ENCODE data around the gene CDK5.

The CDK5 gene

DNA sequence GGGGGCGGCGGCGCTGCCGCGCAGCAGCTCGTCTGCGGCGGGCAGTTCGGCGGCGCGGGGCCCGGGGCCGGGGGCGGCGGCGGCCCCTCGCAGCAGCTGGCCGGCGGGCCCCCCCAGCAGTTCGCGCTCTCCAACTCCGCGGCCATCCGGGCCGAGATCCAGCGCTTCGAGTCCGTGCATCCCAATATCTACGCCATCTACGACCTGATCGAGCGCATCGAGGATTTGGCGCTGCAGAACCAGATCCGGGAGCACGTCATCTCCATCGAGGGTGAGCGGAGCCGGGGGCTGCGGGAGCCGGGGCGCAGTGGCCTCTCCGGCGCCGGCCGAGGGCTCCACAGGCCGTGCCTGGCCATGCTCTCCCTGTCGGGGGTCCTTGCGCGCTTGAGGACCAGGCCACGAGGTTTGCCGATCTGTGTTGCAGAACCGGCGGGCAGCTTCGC lies 29.1 kb upstream of the CDK5 start:
- DNase-seq (ENCODE audit: low spot score): no peak

DNA sequence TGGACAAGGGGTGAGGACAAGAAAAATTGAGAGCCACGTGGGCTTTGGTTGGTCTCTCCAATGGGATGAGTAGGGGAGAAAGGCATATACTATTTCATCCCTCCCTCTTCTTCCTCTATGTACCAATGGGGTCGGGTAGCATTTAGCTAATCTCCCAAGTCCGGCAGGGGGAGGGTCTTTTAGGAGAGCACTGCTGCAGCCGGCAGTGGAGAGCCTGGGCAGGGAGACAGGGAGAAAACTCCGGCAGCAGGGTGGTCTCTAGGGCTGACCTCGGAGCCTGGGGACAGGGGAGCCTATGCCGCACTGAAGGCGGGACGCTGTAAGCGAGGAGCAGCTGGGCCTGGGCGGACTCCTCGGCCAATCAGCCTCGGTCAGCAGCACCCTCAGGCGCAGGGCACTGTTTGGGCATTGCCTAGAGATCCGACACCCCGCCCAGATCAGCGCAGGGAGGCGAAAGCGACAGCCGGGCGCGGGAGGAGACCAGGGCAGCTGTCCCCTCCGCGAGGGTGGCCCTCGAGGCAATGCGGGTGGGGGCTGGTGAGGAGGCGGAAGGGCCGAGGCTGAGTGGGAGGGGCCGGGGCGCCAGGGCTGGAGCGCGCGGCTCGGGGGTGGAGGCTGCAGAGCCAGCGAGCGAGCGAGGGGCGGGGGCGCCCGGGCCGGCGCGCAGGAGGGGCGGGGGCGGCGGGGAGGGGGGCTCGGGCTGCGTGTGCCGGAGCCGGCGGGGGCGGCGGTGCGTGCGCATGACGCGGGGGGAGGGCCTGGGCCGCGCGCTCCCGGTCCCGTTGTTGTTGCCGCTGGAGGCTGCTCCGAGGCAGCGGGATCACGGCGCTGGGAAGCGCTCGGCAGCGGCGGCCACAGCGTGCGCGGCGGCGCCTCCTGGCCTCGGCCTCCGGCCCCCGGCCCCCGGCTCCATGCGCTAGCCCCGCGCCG lies 28.3 kb upstream of the CDK5 start, which contains the start of gene AGAP3:
AGAP3 (plus strand) TSS at position 785 of the 930 bp plus-strand sequence. CDS start 267 bp downstream, outside the sequence.
- DNase-seq (ENCODE audit: low spot score): peak; percentile 58

DNA sequence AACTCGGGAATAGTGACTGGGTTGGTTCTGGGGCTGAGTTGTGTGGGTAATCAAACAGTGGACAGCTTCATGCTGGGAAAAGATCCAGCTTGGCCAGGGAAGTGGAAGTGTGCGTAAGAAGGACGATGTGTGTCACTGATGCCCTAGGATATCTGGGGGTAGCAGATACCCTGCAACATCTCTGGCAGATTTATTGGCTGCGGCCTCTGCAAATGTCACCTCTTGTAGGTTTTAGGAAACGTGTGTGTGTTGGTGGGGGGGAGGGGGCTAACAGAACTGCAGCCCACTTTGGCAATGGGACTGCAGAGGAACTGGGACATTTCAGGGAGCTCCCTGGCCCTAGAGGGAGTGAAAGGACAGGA lies 27.6 kb upstream of the CDK5 start:
- no peak for DNase-seq (ENCODE audit: low spot score)

DNA sequence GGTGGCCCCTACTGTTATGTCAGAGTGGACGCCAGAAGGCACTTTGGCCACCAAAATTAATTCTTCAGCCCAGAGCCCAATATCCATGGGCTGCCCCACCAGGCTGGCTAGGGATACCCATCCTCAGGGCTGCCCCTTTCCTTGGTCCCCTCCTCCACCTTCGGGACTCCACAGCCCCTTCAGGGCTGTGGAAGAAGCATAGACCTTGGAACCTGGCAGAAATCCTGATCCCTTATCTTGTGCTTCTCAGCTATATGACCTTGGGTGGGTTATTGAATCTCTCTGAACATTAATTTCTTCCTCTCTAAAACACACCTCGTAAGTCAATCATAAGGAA lies 26.1 kb upstream of the CDK5 start:
- DNase-seq (ENCODE audit: low spot score): no peak

DNA sequence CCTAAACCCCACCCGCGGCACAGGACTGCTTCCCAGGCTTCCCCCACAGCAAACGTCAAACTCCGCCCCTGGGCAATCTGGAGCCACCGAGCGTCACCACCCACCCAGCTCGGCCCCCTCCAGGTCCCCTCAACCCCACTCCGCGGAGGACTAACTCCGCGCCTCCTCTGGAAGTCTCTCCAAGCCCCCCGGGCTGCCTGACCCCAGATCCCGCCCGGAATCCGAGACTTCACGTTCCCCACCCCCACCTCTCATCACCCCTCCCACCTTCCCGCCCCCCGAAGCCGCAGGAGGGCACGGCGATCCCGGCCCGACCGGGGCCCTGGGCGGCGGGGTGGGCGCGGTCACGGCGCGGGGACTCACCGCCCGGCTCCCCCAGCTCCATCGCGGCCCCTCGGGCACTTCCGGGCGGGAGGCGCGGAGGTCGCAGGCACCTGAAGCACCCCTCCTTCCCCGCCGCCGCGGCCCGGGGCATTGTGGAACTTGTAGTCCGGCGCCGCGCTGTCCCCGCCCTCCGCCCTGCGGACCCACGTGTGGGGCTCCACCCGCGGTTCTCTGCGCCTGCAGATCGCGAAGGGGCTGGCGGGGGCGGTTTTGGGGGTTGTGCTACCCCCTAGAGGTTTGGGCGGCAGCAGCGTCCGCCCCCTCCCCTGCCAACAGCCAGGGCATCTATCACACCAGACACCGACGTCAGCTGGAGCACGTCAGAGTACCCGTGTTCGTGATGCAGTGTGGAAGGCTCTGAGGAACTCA lies 25.6 kb upstream of the CDK5 start, which contains the start of gene TMUB1:
TMUB1 (minus strand) TSS at position 423 of the 753 bp plus-strand sequence. CDS start 930 bp downstream, outside the sequence.
- peak; percentile 84 for DNase-seq (ENCODE audit: low spot score)

DNA sequence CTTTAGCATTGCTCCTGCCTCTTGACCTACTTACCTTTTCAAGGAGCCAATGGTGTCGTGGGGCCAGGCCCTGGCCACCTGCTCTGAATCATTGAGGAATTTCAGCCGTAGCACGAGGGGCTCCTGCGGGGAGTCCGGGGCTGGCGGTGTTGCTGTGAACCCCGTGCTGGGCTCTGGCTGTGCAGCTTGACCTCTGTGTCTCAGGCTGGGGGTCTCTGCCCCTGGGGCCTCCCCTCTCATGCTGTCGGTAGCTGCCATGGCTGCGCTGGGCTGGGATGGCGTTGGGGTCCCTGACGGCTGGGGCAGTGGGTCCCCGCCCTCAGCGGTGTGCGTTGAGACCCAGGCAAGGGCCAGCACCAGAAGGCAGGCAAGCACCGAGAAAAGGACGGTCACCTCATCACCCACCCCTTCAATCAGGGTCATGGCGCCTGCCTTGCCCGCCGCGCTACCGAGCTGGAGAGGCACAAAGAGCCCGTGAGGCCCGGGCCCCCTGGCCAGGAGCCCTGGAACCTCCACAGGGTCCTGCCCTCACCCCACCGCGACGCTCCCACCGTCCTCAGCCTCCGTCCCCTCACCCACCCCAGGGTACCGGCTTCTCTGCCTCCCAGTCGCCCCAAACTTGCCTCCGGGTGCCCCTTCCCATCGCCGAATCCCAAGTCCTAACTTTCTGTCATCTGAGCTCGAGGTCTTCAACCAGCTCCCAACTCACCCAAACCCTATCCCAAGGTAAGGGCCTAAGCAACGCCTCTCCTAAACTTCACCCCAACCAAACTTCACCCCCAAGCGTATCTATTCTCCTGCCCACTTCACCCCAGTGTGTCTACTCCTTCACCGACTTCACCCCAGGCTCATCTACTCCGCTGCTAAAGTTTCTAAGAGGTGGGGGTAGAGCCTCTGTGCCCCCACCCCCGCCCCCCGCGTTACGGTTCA lies 24.7 kb upstream of the CDK5 start:
- no peak for DNase-seq (ENCODE audit: low spot score)

DNA sequence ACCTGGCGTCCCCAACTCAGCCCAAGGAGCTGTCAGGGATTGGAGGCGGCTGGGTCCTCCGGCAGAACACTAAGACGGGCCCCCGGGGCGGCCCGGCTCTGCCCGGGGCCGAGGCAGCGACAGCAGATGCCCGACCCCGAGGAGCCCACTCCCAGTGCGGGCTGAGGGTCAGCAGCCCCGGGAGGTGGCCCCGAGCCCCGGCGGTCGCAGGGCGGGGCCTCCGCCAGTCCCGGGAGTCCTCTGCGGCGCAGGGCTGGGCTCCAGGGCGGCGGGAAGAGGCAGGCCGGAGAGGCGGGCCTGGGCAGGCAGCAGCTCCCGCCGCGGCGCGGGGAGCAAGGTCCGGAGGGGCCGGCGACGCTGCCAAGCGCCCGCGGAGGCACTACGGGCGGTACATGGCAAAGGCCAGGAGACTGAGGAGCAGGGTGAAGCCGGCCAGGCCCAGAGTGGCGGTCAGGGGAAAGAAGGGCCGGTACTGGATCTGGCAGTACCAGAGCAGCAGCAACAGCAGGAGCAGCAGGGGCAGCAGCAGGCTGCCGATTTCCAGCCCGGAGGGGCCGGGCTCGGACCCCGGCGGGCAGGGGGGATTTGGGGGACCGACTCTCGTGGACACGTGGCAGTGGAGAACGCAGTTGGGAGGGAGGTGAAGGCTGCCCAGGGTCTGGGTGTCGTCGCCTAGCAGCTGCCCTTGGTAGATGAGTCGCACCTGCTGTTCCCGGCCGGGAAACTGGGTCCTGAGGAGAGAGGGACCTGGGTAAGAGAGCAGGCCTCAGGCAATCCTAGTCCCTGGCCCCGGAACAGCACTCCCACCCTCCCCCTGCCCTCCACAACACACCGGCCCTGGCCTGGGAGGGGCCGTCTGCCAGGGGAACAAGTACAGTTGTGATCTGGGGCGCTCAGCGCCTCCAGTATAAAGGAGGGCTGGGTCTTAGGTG lies 23.7 kb upstream of the CDK5 start:
- DNase-seq (ENCODE audit: low spot score): no peak

DNA sequence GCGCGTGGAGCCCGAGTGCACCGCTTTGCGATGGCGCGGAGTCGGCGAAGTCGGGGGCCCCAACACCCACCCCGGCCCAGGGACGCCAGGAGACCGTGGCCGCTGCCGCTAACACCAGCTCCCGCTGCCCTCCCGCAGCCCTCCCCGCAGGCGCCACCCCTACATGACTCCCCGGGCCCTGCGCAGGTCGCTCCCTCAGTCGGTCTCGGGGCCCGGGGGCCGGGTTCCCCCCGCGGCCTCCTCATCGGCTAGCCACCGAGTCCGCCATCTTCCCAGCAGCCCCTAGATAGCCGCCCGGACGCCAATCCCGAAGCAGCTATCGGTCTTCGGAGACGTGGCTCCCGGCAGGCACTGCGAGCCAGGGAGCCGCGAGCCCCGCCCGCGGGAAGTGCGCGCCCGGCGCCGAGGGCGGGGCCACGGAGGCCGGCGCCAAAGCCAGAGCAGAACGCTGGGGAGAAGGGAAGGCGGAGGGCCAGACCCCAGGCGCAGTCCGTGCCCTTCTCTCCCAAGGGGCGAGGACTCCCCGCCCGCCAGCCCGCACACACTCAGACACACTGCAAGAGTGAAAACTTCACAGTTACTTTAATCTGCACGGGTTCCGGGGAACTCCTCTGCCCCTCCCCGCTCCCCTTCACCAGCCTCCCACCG lies 22.9 kb upstream of the CDK5 start, which contains the start of gene FASTK:
FASTK (minus strand) TSS at position 288 of the 648 bp plus-strand sequence; CDS start at position 245, 43 bp downstream.
- peak; percentile 94 for DNase-seq (ENCODE audit: low spot score)

DNA sequence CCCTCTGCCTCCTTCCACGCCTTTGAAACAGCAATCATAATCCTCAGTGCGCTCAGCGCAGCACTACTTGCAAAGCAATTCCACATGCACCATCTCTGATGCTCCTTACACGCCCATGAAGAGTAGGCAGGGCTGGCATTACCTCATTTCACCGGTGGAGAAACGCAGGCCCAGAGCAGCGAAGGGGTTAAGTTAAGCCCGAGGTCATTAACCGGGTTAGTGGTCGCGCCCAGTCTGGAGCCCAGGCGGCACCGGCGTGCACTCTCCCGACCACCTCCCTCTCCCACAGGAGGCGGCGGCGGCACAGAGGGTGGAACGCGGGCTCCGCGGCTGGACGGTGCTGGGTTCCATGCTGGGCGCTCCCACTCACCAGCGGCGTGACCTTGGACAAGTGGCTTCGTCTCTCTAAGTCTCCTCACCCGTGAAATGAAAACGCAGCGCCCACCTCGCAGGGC lies 22.4 kb upstream of the CDK5 start:
- DNase-seq (ENCODE audit: low spot score): no peak

DNA sequence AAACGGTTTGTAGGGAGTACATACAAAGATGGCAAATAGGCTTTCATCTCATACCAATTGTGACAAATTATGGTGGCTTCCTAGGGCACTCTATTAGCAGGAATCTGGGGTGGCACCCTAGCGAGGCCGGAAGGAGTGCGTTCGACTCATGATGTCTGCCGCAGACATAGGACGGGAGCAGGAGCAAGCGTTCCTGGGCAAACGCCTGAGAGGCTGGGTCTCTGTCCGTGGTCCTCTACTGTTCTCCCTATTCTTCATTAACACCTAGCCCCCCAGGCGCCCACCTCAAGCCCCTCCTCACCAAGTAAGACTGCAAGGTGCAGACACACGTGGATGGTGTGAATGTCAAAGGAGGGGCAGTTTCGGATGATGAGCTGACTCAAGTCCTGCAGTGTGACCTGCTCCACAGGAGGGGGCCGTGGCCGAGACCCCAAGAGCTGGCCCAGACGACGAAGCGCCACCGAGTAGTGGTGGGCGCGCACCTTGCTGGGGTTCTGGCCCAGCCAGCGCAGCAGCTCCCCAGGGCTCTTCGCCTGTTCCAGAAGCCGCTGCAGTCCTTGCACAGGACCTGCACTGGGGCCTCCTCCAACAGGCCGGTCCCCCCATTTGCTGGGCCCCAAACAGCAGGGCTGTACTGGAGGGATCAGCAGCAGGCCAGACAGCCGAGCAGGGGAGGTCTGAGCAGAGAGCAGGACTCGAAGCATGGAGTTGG lies 21.7 kb upstream of the CDK5 start:
- no peak for DNase-seq (ENCODE audit: low spot score)

DNA sequence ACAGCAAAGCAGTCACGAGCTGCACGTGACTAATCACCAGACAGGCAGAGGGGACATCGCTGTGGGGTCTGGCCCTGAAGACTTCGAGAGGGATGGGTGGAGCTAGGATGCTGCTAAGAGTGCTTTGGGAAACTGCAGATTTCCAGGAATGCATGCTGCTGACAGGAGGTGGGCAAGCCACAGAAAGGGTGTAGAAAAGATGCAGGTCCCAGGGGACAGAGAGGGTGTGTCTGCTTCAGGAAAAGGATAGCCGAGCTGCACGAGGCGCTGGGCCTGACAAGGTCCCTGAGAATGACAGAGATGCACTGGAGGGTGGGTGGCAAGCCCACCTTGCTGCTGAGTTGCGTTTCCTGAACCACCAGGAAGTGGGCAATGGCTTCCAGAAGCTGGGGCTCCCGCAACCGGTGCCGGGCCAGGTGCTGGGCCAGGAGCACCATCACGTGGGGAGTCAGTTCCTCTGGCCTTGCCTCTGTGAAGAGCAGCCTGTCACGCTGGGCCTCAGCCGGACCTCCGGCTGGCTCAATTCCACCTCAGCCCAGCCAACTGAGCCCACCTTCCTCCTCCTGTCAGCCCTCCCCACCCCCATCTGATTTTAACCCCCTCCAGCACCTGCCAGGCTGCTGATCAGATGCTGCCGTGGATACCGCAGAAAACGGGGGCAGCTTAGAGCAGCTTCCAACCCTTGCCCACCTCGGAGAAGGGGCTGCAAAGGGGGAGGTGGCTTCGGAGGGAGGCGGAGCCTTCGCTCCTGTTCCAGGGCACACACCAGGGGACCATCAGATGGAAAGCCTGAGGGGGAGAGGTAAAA lies 20.7 kb upstream of the CDK5 start:
- no peak for DNase-seq (ENCODE audit: low spot score)

DNA sequence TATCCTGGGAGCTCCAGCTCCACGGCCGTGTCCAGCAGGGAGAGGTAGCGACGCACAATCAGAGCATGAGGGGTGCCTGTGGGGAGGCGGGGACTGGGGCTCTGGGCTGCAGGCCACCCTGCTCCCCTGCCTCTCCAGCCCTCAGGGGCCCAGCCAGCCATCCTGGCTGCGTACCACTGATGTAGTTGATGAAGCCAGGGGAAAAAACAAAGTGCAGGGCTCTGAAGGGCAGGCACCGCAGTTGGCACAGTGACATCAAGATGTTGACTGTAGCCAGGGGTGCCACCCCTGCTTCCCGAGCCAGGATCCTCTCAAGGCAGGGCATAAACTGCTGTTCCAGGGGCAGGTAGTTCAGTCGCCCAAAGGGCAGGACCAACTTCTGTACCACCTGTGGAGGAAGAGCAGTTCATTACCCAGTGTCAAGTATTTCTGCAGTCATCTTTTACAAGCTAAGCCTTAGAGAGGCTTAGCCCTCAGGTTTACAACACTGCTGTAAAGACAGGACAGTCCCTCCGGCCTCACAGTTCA lies 20.1 kb upstream of the CDK5 start:
- DNase-seq (ENCODE audit: low spot score): no peak

DNA sequence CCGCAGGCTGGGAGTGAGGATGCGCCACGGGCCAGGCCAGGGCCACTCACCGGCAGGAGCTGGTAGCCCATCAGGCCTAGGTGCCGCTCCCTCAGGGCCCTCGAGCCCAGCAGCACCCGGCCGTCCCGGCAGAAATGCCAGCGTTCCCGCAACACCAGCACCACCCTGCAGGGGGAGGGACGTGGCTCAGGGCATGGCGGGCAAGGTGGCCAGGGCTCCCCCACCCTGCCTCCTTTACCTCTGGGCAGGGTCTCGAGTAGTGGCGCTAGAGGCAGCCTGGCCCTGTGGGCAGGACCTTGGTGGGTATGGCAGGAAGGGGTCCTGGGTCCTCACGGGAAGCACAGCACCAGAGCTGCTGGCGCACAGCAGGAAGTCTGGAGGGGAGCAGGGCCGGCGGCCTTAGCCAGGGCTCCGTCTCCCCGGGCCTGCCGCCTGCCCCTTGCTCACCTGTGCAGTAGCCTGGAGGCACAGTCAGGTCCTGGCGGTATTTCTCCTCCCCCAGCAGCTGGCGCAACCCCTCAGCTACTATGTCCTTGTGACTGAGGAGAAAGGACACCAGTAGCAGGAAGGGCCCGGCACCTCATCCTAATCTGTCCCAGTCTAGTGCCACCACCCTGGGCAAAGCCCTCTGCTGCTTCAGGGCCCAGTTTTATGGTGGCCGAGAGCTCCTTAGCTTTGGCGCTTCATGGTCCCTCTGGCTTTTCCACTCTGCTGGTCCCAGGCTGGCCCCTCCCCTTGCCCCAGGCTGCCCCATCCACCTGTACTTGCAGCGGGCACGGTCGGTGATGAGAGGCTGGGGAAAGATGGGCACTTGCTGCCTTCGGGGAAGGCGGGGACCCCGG lies 19.4 kb upstream of the CDK5 start:
- no peak for DNase-seq (ENCODE audit: low spot score)

DNA sequence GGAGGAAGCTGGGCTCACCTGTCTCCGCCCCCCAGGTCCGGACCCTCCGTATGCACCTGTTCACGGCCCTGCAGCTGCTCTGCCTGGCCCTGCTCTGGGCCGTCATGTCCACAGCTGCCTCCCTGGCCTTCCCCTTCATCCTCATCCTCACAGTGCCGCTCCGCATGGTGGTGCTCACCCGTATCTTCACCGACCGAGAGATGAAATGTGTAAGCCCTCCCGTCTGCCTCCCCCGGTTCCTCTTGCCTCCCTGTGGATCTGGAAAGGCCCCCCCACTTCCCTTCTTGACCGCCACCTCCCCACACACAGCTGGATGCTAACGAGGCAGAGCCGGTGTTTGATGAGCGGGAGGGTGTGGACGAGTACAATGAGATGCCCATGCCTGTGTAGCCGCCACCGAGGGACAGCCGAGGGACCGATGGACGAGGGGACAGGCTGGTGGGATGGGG lies 18.3 kb upstream of the CDK5 start:
- DNase-seq (ENCODE audit: low spot score): no peak

DNA sequence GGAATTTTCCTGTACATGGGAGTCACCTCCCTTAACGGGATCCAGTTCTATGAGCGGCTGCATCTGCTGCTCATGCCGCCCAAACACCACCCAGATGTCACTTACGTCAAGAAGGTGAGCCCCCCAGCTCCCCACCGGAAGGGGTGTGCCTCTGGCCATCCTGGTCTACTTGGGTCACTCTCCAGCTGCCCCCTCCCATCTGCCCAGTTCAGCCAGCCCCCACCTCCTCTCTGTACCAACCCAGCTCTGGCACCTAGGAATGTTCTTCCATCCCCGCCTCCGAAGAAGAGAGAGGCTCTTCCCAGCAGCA lies 17.9 kb upstream of the CDK5 start:
- no peak for DNase-seq (ENCODE audit: low spot score)

DNA sequence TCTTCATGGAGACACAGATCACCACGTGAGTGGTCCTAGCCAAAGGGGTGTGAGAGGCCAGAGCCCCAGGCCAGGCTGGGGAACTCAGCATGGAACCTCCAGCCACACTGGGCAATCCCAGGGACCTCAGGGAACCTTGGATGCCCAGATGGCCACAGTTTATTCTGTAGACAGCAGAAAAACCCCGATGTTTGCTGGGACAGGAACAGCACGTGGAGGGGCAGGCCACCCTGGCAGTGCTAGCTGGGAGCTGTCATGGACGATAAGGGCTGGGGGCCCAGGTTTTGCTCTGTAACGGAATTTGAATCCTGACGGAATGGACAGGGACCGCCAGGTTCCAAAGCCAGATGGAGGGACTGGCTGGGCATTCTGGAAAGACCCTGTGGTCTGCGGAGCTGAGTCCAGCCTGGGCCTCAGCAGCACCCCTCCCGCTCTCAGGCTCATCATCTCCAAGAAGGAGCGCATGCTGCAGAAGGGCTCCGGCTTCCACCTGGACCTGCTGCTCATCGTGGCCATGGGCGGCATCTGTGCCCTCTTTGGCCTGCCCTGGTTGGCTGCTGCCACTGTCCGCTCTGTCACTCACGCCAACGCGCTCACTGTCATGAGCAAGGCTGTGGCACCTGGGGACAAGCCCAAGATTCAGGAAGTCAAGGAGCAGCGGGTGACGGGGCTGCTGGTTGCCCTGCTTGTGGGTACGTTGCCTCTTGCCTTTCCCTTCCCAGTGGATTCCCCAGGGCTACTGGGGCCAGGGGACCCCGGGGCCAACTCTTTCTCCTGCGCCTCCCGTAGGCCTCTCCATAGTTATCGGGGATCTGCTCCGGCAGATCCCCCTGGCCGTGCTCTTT lies 17.3 kb upstream of the CDK5 start:
- no peak for DNase-seq (ENCODE audit: low spot score)

DNA sequence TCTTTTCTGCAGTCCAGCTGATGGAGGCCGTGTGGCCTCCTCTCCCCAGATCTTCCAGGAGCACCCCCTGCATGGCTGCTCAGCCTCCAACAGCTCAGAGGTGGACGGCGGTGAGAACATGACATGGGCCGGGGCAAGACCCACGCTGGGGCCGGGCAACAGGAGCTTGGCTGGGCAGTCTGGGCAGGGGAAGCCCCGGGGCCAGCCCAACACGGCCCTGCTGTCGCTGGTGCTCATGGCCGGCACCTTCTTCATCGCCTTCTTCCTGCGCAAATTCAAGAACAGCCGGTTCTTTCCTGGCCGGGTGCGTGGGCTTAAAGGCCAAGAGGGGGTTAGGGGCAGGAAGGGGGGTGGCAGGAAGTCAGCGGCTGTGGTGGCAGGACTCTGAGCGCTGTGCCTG lies 16.3 kb upstream of the CDK5 start:
- no peak for DNase-seq (ENCODE audit: low spot score)

Data from germinal center (tissue), 1 donor.